CD4-positive, alpha-beta T cell treated with Interleukin-4 for 4 hours (primary cell): Measurements from ENCODE around the gene CD160.
A peak's percentile ranks its signal among the peaks of the same experiment; 100 is the strongest.
"Not testable (repeated sequence)": the region's sequence is repeated elsewhere in the genome, so short reads cannot be mapped to it uniquely, and the experiment has no call there.

ENCODE experiments used
- DNase-seq: peaks from one replicate; pipeline ENCODE4 v3.0.0-alpha.2; 2020

CD160 gene

GRCh38 chr1:145719230-145720079 lies at the start of gene CD160:
TSS of gene CD160 (plus strand) at chr1:145719499. CDS start at chr1:145728328, 8,829 bp downstream.
- DNase-seq = peak; percentile 10

- not testable (repeated sequence) for DNase-seq
These were observed 48.1 kb upstream of the CD160 start for GRCh38 chr1:145670995-145671745.

GRCh38 chr1:145673217-145673616 lies 46.1 kb upstream of the CD160 start:
- not testable (repeated sequence) for DNase-seq

- not testable (repeated sequence) for DNase-seq
These were observed 34.4 kb upstream of the CD160 start for GRCh38 chr1:145684858-145685257.

GRCh38 chr1:145686078-145686477 lies 33.2 kb upstream of the CD160 start:
- not testable (repeated sequence) for DNase-seq

- no peak for DNase-seq
These were observed 31.0 kb upstream of the CD160 start for GRCh38 chr1:145688328-145688727.

- DNase-seq = no peak
These were observed 30.4 kb upstream of the CD160 start for GRCh38 chr1:145688924-145689323.

- DNase-seq = no peak
These were observed 29.4 kb upstream of the CD160 start for GRCh38 chr1:145689922-145690321.

GRCh38 chr1:145690587-145691558 lies 28.4 kb upstream of the CD160 start:
- peak; percentile 62 for DNase-seq

- DNase-seq = no peak
These were observed 26.4 kb upstream of the CD160 start for GRCh38 chr1:145692785-145693443.

GRCh38 chr1:145695821-145696629 lies 23.3 kb upstream of the CD160 start:
- no peak for DNase-seq

- DNase-seq = no peak
These were observed 22.7 kb upstream of the CD160 start for GRCh38 chr1:145696630-145696960.

- DNase-seq = no peak
These were observed 17.9 kb upstream of the CD160 start for GRCh38 chr1:145701306-145701862.

GRCh38 chr1:145702052-145702451 lies 17.2 kb upstream of the CD160 start:
- no peak for DNase-seq

- DNase-seq = no peak
These were observed 16.5 kb upstream of the CD160 start for GRCh38 chr1:145702826-145703225.

- DNase-seq = no peak
These were observed 13.7 kb upstream of the CD160 start for GRCh38 chr1:145705622-145706021.

- DNase-seq = no peak
These were observed 13.1 kb upstream of the CD160 start for GRCh38 chr1:145706086-145706664.

GRCh38 chr1:145707183-145707867 lies 12.0 kb upstream of the CD160 start, which contains the start of gene PDZK1:
TSS of gene PDZK1 (minus strand) at chr1:145707368. CDS start at chr1:145688021, 19,347 bp downstream.
- no peak for DNase-seq

GRCh38 chr1:145708063-145708462 lies 11.2 kb upstream of the CD160 start:
- DNase-seq = no peak
